Activated CD8-positive, alpha-beta memory T cell treated with anti-CD3 and anti-CD28 coated beads for 48 hours (primary cell): ENCODE measurements around the gene KCNH8.
"Not testable (repeated sequence)": the region's sequence is repeated elsewhere in the genome, so short reads cannot be mapped to it uniquely, and the experiment has no call there.

ENCODE experiments used
- DNase-seq, 3 experiments: peaks; one replicate each; pipeline ENCODE4 v3.0.0-alpha.2; 2020; ENCODE audit warnings: low read depth in 2 of 3, low spot score in 2 of 3

KCNH8 gene

DNA sequence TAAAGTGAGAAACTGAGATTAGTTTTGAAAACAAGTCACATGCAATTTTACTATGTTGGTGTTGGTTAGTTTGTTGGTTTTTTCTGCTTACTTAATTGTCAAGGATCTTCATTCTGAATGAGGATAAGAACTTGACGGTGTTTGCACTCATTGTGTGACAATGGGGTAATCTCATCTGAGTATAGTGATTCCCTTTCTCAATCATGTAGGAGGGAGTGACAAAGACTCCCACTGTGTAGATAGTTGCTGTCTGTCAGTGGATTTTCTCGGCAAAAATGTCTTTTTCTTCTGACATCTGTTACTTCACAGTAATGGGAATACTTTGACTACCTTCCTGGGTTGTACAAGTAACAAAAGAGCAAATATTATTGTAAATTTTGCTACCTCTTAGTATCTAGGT is 23.5 kb downstream of the KCNH8 start:
- no peak for DNase-seq

- no peak for DNase-seq
Observed at GRCh38 chr3:19173945-19174344, 25.6 kb downstream of the KCNH8 start.

GRCh38 chr3:19183584-19183983 is 35.3 kb downstream of the KCNH8 start:
- no peak for DNase-seq

GRCh38 chr3:19190126-19190525 is 41.8 kb downstream of the KCNH8 start:
- no peak for DNase-seq

DNA sequence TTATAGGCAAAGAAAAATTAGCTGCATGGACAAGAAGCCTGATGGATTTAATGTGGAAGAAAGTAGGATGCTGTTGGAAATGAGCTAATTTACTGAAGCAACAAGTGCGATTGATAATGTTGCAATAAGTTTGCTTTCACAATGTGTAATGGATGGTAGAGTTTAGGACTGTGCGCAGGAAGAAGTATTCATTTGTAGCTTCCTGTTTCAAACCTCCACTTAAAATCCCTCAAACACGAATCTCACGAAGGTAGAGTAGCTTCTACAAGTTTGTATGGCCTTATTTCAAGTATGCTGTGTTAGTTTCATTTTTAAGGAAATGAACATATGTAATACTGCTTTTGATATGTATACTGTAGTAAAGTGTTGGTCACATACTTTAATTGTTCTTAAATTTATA is 42.3 kb downstream of the KCNH8 start:
- DNase-seq, result no peak

GRCh38 chr3:19199131-19199530 is 50.8 kb downstream of the KCNH8 start:
- DNase-seq, result no peak

DNA sequence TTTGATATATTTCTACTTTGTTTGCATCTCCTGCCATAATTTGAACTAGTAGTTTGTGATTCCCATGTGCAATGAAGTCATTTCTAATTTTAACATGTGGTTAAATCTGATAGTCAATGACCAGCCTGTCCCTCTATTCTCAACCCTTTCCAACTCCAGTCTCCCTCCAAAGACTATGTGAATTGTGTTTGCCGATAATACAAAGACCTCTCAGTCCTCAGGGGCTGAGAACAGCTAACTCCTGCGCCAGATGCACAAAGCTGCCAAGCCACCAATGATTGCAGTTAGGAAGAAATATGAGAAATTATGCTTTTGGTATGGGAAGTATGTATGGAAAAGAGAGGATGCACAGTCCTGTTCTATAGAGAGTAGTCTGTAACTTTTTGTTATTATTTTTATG is 54.0 kb downstream of the KCNH8 start:
- DNase-seq, result no peak

DNA sequence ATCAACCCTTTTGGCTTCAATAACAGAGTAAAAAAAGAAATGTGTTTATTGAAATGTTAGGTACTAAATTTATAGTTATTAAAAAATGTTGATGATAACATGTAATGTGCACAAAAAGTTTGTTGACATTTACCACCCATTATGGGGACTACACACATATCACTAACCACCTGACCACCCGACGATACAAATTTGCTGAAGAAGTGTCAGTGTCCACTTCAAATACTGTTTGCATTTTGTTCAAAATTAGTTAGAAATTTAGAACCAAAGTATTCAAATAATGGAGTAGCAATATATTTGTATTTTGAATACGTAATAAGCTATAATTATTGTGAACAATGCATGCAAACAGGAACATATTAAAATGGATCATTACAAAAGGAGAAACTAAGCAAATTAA is 54.4 kb downstream of the KCNH8 start:
- DNase-seq, result no peak

- no peak for DNase-seq
Observed at GRCh38 chr3:19206540-19206939, 58.2 kb downstream of the KCNH8 start.

- DNase-seq, result no peak
Observed at GRCh38 chr3:19213603-19214220, 65.4 kb downstream of the KCNH8 start.

GRCh38 chr3:19215427-19215826 is 67.1 kb downstream of the KCNH8 start:
- no peak for DNase-seq

GRCh38 chr3:19216669-19217337 is 68.5 kb downstream of the KCNH8 start:
- no peak for DNase-seq

DNA sequence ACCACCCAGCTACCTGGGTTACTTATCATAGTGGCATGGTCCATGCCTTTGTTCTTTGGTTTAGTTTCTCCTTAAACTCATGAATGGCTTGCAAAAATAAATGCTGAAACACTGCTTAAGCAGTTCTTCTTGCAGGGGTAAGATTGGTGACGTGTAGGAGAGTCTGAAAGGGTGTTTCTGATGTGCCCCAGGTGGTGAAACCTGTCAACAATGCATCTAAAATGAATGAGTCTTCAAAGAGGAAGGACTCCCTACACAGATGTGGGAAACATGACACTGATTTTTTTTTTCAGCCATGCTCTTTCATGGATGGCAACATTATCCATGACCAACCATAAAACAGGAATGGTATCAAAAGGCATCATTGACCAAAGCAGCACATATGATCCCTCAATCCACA is 72.0 kb downstream of the KCNH8 start:
- DNase-seq, result no peak

DNA sequence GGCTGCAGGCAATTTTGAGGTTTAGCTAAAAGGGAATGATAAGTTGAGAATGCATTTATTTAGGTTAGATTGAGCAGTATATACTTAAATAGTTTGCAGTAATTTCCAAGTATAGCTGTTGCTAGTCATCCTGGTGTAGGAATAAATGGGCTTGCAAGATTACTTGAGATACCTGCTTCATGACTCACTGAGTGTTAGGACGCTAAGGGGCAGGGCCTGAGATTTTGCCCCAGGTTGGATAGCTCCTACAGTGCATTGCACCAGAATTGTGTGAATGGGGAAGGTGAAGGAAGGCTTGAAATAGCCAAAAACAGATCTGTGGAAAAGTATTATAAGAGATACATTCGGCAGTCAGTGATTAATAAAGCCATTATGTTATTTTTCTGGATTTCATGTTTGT is 72.8 kb downstream of the KCNH8 start:
- no peak for DNase-seq

GRCh38 chr3:19226479-19226878 is 78.2 kb downstream of the KCNH8 start:
- no peak for DNase-seq

GRCh38 chr3:19228167-19228566 is 79.9 kb downstream of the KCNH8 start:
- no peak for DNase-seq

GRCh38 chr3:19229086-19229485 is 80.8 kb downstream of the KCNH8 start:
- no peak for DNase-seq

DNA sequence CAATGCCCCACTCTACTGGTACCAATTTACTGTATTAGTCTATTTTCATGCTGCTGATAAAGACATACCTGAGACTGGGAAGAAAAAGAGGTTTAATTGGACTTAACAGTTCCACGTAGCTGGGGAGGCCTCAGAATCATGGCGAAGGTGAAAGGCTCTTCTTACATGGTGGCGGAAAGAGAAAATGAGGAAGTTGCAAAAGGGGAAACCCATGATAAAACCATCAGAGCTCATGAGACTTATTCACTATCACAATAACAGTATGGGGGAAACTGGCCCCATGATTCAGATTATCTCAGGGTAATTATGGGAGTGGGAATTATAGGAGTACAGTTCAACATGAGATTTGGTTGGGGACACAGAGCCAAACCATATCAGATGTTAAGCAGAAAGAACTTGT is 81.6 kb downstream of the KCNH8 start:
- not testable (repeated sequence) for DNase-seq

- no peak for DNase-seq
Observed at GRCh38 chr3:19231792-19232461, 83.6 kb downstream of the KCNH8 start.

DNA sequence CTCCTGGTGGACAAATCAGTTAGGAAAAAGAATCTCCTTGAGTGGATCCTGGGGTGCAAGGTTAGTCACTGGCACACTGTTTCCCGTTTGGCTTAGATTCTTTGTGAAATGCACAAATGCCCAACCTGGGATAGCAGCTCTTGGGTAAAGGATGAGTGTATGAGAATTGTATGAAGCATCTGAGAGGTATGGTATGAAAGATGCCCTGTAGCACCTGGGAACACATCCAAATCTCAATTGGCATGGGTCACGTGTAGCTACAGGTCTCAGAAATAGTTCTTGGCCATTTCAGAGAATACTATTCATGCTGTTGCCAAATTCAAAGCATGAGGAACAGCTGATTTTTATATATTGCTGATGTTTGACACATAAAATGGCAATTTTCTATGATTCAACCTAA is 84.3 kb downstream of the KCNH8 start:
- no peak for DNase-seq

DNA sequence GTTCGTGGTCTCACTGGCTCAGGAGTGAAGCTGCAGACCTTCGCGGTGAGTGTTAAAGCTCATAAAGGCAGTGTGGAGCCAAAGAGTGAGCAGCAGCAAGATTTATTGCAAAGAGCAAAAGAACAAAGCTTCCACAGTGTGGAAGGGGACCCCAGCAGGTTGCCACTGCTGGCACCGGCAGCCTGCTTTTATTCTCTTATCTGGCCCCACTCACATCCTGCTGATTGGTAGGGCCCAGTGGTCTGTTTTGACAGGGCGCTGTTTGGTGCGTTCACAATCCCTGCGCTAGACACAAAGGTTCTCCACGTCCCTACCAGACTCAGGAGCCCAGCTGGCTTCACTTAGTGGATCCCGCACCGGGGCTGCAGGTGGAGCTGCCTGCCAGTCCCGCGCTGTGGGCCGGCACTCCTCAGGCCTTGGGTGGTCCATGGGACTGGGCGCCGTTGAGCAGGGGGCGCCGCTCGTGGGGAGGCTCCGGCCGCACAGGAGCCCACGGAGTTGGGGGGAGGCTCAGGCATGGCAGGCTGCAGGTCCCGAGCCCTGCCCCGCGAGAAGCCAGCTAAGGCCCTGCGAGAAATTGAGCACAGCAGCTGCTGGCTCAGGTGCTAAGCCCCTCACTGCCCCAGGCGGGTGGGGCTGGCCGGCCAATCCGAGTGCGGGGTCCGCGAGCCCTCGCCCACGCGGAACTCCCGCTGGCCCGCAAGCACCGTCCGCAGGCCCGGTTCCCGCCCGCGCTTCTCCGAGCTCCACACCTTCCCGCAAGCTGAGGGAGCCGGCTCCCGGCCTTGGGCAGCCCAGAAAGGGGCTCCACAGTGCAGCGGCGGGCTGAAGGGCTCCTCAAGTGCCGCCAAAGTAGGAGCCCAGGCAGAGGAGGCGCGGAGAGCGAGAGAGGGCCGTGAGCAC is 85.8 kb downstream of the KCNH8 start:
- not testable (repeated sequence) for DNase-seq

GRCh38 chr3:19248143-19248542 is 99.8 kb downstream of the KCNH8 start:
- DNase-seq, result no peak
